Middle frontal gyrus (tissue), 1 donor: ENCODE measurements around the gene TLCD1.
A peak's percentile ranks its signal among the peaks of the same experiment; 100 is the strongest.
"Not testable (repeated sequence)": the region's sequence is repeated elsewhere in the genome, so short reads cannot be mapped to it uniquely, and the experiment has no call there.

Experiments
- DNase-seq: peaks from one replicate; pipeline ENCODE4 v3.0.0-alpha.2; 2015; ENCODE audit warnings: low spot score; ENCODE audit errors: extremely low spot score

Gene TLCD1

DNA sequence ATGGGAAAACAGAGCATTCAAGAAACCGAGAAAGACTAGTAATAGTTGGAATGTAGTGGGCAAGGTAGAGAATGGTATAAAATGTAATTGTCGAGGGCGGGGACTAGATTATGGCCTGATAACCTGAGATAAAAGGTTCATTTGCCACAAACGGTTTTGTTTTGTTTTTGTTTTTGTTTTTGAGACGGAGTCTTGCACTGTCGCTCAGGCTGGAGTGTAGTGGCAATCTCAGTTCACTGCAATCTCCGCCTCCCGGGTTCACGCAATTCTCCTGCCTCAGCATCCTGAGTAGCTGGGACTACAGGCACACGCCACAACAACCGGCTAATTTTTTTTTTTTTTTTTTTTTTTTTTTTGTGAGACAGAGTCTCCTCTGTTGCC lies 3.9 kb upstream of the TLCD1 start:
- no peak for DNase-seq

DNA sequence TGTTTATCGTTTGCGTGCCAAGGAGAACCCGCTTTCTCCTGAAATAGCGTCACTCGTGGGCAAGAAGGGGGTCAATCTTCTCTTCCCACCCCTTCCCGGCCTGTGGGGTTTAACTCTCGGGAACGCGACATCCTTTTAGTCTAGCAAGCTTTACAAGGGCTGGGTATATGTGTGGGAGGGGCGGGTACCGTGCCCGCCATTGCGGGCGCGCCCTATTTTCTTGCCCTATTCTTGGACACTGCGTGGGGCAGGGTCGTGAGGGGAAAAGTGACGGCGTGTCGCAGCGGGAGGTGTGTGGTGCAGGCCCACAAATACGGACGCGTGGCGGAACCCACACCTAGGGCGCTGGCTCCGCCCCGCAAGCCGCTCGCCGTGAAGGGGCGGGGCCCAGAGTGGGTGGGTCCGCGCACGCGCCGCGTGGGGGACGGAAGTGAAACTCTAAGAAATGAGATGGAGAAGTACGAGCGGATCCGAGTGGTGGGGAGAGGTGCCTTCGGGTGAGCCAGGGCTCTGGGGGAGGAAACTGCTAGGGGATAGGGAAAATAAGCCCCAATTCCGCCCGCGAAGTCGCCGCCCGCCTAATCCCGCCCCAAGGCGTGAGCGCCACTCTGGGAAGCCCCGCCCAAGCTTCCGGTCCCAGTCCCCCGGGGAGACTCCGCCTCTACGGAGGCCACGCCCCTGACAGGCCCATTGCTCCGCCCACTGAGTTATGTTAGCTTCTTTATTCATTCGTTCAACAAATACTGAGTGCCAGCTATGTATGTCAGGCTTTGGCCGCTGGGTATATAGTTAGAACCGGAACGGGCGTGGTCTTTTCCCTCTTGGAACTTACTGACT lies 2.5 kb upstream of the TLCD1 start, which contains the start of gene NEK8:
Gene NEK8, plus strand, starts transcription at position 425 of the 837 bp plus-strand sequence. Its CDS starts 26 bp downstream, at position 451.
- DNase-seq = peak; percentile 84

DNA sequence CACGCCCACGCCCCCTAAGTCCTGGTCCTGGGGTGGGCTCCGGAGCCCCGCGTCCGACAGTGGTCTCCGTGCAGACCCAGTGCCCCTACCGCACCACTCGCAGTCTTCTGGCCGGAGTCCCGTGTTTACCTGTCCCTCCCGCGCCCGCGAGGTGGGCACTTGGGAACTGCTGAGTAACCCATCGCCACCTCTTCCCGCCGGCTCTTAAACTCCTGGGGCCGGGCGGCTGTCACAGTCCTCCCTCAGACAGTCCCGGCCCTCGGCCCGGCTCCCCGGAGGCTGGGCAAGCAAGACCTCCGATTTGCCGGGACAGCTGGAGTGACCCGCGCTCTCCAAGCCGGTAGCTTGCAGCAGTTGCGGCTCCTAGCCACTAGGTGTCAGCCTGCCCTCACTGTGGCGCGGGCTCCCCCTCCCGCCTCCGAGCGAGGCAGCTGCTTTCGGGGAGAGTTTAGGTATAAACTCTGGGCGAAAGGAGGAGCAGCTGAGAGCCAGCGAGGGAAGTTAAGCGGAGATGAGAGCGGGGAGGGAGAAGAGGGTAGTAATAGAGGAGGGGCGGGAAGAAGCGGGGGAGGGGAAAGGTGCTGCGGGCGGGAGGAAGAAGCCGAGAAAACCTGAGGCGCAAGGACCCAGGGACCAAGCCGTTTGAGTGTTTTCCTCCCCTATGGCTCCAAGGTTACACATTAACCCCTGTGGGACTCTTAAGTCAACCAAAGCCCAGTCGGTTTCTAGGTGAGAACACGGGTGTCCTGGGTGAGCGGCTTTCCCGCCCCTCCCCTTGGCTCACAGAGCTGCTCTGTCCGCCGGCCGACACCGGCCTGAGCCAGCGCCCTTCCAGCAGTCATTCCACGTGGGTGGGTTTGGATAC lies 826 bp upstream of the TLCD1 start:
- peak; percentile 92 for DNase-seq

DNA sequence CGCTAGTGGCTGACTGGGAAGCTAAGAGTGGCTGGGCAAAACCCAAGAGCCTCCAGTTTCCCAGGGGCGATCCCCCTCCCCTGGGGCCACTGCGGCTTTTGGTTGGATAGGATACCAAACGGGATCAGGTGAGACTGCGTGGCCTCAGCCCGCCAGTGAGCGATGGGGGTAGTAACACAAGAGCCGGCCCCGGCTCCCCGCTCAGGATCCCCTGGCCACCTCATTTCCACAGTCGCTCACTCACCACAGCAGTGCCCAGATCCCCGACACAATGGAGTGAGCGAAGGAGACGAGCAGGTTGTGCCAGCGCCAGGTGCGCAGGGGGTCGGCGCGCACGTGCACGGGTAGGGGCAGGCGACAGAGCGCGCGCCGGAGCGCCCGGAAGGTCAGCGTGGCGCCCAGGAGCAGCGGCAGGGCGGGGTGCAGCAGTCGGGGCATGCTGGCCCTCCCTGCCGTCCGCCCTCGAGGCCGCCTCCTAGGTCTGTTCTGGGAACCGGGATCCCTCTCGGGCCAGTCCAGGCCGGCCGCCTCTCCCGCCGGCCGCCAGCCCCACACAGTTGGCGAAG lies 290 bp downstream of the TLCD1 start:
- no peak for DNase-seq

DNA sequence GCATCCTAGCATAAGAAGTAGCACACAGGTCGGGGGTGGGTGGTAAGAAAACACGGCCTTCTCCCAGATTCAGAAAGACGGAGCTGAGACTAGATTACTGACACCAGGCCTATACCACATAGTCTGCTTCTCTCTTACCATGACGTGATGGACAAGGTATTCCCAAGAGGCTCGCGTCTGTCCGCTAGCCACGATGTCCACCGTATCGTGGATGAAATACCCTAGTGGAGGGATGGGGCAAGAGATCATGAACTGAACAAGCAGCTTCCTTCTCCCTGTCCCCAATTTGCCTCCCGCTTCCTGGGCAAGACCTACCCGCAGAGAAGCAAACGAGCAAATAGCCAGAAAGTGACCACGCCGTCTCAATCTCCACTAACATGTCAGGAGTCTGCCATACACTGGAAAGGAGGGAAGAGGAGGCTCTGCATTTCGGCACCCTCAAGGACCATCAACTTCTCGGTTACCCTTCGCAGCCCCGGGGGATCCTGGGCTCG lies 820 bp downstream of the TLCD1 start:
- DNase-seq = no peak

DNA sequence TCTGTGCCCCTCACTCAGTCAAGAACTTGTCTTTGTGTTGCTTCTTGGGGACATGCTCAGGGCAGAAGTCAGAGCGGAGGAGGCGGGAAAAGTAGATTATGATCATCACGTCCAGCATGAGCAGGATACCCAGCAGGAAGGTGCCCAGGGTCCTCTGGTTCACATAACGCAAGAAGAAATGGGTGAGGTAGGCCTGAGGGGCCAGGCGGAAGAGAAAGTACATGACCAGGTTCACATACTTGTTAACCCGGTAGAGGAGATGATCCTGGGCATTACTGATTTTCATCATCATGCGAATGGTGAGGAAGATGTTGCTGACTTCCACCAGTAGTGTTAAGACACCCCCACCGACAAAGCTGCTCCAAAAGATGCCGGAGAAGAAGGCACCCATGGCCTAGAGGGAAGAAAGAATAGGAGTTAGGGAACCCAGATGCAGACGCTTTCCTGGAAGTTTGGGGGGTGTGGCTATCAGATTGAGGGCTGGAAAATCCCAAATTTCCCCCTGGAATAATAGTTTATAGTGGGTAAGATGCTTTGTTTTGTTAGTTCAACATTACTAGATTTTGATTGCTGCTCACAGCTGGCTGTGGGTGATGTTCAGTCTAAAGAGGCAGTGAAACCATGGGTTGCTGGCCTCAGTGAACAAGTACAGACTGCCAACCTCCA lies 1.4 kb downstream of the TLCD1 start:
- no peak for DNase-seq

DNA sequence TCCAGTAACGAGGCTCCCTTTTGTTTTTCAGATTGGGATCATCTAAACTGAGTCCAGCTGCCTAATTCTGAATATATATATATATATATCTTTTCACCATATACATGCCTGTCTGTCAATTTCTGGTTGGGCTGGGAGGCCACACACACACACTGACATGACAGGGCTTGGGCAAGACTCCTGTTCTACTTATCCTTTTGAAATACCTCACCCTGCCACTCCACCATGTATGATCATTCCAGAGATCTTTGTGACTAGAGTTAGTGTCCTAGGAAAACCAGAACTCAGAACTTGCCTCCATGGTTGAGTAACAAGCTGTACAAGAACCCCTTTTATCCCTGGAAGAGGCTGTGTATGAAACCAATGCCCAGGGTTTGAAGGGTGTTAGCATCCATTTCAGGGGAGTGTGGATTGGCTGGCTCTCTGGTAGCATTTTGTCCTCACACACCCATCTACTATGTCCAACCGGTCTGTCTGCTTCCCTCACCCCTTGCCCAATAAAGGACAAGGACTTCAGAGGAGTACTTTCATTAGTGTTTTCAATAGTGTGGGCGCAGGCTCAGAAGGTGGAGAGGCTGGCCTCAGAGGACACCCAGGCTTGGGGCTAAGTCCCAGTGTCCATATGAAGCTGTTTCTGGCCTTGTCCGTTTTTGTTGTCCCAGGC lies 2.1 kb downstream of the TLCD1 start:
- not testable (repeated sequence) for DNase-seq

DNA sequence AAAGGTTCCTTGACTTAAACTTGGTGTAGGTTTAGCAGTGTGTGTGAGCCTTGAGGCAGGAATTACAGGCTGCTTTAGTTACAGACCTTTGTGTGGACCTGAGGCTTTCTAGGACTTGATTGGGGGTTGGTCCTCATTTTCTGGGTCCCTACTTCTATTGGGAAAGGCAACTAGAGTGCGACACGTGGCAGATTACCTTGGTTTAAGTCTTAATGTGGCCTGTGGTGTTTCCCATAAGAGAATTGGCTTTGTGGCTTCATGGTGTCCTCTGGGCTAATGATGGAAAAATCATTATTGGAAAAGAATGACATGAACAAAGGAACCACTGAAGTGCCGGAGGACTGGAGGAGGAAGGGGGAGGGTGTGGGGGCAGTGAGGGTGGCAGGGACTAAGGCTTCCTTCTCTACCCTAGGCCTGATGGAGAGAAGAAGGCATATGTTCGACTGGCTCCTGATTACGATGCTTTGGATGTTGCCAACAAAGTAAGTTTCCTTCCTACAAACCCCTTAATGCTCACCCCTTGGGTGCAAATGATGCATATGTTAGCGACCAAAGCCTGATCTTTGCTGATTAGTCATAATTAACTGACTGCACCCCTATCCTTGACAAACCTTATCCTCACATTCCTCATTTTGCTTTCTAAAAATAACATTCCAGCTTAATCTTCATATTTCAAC lies 2.7 kb downstream of the TLCD1 start:
- no peak for DNase-seq

DNA sequence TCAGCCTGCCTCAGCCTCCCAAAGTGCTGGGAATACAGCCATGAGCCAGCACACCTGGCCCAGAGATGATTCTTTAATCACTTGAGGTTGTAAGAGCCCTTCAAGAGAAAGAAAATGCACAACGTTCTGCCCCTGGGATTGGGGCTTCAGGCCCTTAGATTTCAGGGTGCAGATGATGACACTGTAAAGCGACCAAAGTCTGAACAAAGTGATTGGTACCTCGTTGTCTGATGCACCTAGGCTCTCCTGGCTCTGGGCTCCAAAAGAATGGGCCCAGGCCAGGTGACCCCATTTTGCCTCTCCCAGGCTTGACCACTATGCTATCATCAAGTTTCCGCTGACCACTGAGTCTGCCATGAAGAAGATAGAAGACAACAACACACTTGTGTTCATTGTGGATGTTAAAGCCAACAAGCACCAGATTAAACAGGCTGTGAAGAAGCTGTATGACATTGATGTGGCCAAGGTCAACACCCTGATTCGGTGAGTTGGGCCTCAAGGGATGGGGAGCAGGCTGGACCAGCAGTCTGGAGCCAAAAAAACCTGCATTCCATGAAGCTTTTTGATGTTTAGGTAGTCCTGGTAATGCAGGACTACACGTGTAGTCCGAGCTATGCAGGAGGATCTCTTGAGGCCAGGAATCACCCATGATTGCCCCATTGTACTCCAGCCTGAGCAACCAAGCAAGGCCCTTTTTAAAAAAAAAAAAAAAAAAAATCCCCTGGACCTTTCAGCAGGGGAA lies 3.4 kb downstream of the TLCD1 start:
- DNase-seq = no peak

DNA sequence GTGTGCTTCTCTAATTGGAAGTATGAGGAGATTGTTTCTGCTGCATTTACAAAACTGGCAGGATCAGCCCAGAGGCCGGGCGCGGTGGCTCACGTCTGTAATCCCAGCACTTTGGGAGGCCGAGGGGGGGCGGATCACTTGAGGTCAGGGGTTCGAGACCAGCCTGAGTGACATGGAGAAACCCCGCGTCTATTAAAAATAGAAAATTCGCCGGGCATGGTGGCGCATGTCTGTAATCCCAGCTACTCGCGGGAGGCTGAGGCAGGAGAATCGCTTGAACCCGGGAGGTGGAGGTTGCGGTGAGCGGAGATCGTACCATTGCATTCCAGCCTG lies 5.1 kb downstream of the TLCD1 start:
- DNase-seq = not testable (repeated sequence)

DNA sequence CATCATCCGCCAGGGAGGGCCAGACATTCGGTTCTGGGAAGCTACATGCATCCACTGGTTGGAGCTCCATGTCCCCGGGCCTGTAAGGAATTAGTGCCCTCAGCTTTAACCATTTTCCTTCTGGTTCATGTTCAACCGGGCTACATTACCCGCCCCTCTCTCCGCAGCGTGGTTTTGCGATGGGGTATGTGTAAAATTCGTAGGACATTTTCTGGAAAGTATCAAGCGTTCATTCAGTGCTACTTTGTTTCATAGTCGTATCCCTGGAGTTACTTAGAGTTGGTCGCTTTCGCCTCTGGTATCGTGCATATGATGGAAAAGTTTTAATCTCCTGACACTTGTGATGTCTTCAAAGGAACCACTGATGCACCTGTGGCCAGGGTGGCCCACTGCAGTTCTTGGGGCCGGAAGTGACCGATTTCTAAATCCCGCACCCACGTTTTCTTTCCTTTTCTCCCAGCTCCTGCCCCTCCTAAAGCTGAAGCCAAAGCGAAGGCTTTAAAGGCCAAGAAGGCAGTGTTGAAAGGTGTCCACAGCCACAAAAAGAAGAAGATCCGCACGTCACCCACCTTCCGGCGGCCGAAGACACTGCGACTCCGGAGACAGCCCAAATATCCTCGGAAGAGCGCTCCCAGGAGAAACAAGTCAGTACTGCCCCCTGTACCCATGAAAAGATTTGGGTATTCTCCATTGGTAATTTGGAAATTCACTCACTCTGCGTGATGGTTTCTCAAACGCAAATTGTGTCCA lies 5.6 kb downstream of the TLCD1 start:
- no peak for DNase-seq

DNA sequence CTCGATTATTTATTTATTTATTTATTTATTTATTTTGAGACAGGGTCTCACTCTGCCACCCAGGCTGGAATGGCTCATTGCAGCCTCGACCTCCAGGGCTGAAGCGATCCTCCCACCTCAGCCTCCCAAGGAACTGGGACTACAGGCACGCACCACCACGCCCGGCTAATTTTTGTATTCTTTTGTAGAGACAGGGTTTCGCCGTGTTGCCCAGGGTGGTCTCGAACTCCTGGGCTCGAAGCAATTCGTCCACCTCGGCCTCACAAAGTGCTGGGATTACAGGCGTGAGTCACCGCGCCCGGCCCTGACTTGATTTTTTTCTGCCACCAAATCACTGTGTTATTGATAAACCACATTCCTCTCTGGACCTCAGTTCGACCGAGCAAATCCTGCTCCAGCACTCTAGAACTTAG lies 7.0 kb downstream of the TLCD1 start:
- no peak for DNase-seq

DNA sequence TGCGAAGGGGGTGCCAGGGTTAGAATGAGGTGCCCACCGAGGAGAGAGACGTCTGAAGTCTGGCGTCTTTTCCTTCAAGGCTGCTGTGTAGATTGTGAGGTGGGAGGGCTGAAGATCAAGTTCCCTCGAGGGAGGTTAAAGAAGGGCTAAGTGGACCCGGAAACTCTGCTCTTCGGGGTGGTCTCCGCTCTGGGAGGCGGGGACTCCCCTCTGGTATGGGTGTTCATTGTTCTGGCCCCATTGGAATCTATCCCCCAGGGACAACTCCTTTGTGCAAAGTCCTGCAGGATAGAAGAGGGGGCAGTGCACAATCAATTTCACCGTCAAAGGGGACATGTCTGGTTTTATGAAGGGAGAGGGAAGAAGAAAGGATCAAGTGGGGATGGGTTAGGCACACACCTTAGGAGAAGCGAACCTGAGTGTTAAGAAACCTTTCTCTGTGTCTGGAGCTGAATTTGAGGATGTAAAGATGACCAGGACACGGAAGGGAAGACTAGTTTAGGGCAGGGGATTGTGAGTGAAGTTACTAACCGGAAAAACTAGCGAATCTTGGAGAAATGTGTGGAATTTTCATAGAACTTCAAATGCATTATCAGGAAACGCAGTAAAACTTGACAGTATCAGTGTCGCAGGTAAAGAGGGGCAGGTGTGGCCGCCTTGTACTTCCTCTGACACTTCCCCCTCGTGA lies 7.6 kb downstream of the TLCD1 start:
- DNase-seq = no peak

DNA sequence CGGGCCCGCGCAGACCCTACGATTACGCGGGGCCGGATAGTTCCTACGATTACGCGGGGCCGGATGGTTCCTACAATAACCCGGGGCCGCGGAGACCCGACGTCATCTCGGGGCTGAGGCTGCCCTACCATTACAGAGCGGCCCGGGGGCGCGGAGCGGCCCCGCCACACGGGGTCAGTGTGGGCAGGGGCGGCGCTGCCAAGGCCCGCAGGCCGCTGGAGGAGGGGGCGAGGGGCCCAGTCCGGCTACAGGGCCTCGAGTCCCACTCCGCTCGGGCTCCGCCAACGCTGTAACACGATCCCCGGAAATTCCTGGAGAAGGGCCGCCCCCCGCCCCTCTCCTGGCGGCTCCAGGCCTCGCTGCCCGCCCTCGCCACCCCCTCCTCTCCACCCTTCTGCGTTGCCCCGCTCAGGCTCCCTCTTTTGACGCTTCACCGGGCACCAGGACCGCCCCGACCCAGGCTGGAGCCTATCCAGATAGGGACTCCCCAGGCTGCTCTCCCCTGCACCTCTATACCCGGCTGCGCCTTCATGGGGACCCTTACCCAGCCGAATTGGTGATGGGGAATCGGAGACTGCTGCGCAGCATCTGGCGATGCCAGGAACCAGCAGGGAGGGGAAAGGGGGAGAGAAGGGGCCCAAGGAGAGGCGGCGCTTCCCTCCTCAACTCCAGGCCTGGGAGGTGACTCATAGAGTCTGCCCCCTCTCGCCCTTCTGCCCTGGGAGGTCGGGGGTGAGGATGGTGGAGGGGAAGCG lies 8.3 kb downstream of the TLCD1 start, which contains the start of gene RAB34:
Gene RAB34, minus strand, starts transcription at position 291 of the 755 bp plus-strand sequence. CDS start 602 bp downstream, outside the sequence.
- no peak for DNase-seq

DNA sequence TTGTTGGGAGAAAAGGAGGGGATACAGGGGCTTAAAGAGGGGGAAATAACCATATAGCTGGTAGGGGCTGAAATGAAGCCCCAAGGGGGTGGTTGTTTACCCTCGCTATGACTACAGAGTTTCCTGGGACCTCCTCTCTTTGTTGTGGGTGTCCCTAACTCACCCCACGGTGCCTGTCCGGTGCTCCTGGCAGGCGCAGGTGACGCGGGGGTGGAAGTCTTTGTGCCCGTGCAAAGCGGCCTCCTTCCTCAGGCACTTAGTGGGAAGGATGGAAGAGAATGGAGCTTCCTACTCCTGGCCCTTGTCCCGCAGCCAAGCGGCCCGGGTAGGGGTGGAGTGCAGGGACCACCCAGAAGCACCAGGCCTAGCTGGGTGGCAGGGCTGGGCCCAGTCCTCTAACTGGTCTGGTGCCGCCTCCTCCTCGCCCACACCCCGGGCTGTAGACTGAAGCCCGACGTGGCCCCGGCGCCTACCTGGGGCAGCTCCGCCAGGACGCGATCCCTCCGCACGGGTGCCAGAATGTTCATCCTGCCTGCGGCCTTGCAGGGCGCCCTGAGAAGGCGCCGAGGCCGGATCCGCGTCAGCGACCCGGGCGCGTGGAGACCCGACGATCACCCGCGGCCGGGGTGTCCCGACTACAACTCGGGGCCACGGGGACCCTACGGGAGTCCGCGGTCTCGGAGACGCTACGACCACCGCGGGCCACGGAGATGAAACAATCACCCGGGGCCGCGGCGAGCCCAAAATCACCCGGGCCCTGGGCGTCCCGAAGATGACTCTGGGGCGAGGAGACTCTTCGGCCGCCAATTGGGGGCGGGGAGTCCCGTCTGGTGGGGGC lies 9.1 kb downstream of the TLCD1 start:
- no peak for DNase-seq

DNA sequence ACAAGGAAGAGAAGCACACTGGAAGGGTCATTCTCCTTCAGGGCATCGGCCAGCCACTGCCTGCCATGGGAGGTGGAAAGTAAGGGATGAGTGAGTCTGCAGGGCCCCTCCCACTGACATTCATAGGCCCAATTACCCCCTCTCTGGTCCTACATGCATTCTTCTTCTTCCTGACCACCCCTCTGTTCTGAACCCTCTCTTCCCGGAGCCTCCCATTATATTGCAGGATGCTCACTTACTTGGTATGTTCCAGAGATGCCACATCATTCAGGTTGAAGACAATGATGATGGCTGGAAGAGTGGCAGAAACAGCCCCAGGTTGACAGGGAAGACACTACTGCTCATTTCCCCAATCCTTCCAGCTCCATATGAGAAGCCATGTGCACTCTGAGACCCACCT lies 10.8 kb downstream of the TLCD1 start:
- no peak for DNase-seq

DNA sequence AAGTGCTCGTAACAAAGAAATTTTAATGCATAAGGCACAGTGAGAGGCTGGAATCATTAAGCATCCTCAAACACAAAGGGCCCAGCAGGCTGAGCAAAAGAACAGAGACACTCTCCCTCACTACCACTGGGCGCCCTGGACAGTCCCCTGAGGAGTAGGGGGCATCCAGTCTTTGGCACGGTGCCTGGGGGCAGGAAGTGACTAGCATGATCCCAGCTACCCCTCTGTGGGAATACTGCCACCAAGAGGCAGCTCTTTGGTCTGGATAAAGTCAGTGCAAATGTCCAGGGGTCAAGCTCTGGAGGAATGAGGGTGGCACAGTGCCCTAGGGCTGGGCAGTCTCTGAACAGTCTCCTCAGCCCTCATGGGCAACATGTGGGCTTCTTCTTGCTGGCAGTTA lies 11.8 kb downstream of the TLCD1 start:
- no peak for DNase-seq
